T-cell (primary cell): Measurements from ENCODE around the gene RPL18. TPM values are rescaled to one million over a fixed set of nuclear protein-coding genes. Genes with fewer than 3 reads are reported as not detected.

Experiments used
- ATAC-seq, 4 experiments: fragments of 200-7000 bp in 3 of 4; fragments of 150-1000 bp in 1 of 4; cut with Tn5 transposase; replicated peaks in 1 of 4; 1 replicate in 3 of 4; 2 replicates in 1 of 4; pipeline ENCODE4 v1.10.0; 2021; ENCODE audit warnings: moderate library complexity in 3 of 4, mild to moderate bottlenecking in 2 of 4, moderate number of reproducible peaks in 1 of 4
- CTCF ChIA-PET, 2 donors: fragments of 300-600 bp; sonication (Branson Sonifier 250); formaldehyde crosslinking; loops; one replicate each; lab custom pipeline; 2022; ENCODE audit warnings: antibody characterized with exemption in 2 of 2; lab: Charles Lee
- POLR2A ChIA-PET, 2 donors: fragments of 300-600 bp; sonication (Branson Sonifier 250); formaldehyde crosslinking; loops; one replicate each; lab custom pipeline; 2022; ENCODE audit warnings: antibody characterized with exemption in 2 of 2; lab: Charles Lee
- DNase-seq, 35 experiments: peaks; one replicate each; pipeline versions ENCODE4 v3.0.0 to v3.0.0-alpha.2; 2013 to 2023
- H3K27ac ChIP-seq: one replicate; pipeline ENCODE4 v1.5.1; 2013; ENCODE audit warnings: low read length
- H3K27me3 ChIP-seq, 2 experiments: replicated peaks in 1 of 2; 1 replicate in 1 of 2; 2 replicates in 1 of 2; pipeline versions ENCODE4 v1.6.1 to v1.7.0; 2013; ENCODE audit warnings: low read length in 1 of 2, mixed read lengths in 1 of 2; ENCODE audit not compliant: control insufficient read depth in 2 of 2, insufficient read depth in 2 of 2; ENCODE audit errors: extremely low read depth in 1 of 2
- H3K36me3 ChIP-seq, 2 donors: 1 replicate in 1 of 2; 2 replicates in 1 of 2; pipeline versions ENCODE4 v1.6.1 to v1.7.0; 2013; ENCODE audit warnings: low read length in 1 of 2; ENCODE audit not compliant: control insufficient read depth in 2 of 2, insufficient read depth in 1 of 2; ENCODE audit errors: extremely low read depth in 1 of 2
- H3K4me1 ChIP-seq, 2 experiments: 1 replicate in 1 of 2; 2 replicates in 1 of 2; pipeline versions ENCODE4 v1.6.1 to v1.7.0; 2013; ENCODE audit warnings: low read length in 2 of 2, mixed read lengths in 1 of 2; ENCODE audit not compliant: insufficient read depth in 2 of 2, control insufficient read depth in 1 of 2; ENCODE audit errors: extremely low read depth in 1 of 2
- H3K4me3 ChIP-seq, 2 donors: 1 replicate in 1 of 2; 2 replicates in 1 of 2; pipeline versions ENCODE4 v1.5.1 to v1.7.0; 2013; ENCODE audit warnings: mild to moderate bottlenecking in 2 of 2, low read length in 1 of 2, moderate library complexity in 1 of 2; ENCODE audit not compliant: control insufficient read depth in 1 of 2; ENCODE audit errors: extremely low read depth in 1 of 2
- H3K9me3 ChIP-seq: 2 replicates; pipeline ENCODE4 v1.7.0; 2013
- H3K27ac Mint-ChIP-seq, 2 donors: one replicate each; pipeline ENCODE4 v1.8.0; 2020 to 2021; ENCODE audit warnings: mild to moderate bottlenecking in 2 of 2, mixed read lengths in 2 of 2
- H3K27me3 Mint-ChIP-seq, 2 donors: one replicate each; pipeline ENCODE4 v1.8.0; 2021 to 2022; ENCODE audit warnings: mixed read lengths in 2 of 2
- H3K36me3 Mint-ChIP-seq: one replicate; pipeline ENCODE4 v1.8.0; 2021; ENCODE audit warnings: mixed read lengths
- H3K4me1 Mint-ChIP-seq, 3 donors: one replicate each; pipeline ENCODE4 v1.8.0; 2020 to 2022; ENCODE audit warnings: mixed read lengths in 3 of 3, mild to moderate bottlenecking in 1 of 3
- H3K4me3 Mint-ChIP-seq, 3 donors: one replicate each; pipeline ENCODE4 v1.8.0; 2020 to 2022; ENCODE audit warnings: mild to moderate bottlenecking in 3 of 3, mixed read lengths in 3 of 3, moderate library complexity in 3 of 3
- H3K9me3 Mint-ChIP-seq, 3 donors: one replicate each; pipeline ENCODE4 v1.8.0; 2020 to 2022; ENCODE audit warnings: mixed read lengths in 3 of 3
- WGBS: methylation state at CpG from one replicate; pipeline ENCODE4 v1.1.5; 2013; ENCODE audit warnings: missing lambda C conversion rate; ENCODE audit not compliant: insufficient coverage; 5-methylcytosine and 5-hydroxymethylcytosine counted together
- total RNA-seq, 35 experiments: library from RNA in 6 of 35; stranded (reverse) in 6 of 35; fragments of 120-200 nt in 1 of 35; gene quantifications; one replicate each; pipeline versions ENCODE4 v1.2.1 to v1.2.4 and lab custom pipeline; 2013 to 2026

Gene RPL18
- total RNA-seq, 5 donors from 2014 or later (not counting 1 experiment from before 2014, with no cell fraction given) = 2,370 to 2,784 (median 2,662) TPM

DNA sequence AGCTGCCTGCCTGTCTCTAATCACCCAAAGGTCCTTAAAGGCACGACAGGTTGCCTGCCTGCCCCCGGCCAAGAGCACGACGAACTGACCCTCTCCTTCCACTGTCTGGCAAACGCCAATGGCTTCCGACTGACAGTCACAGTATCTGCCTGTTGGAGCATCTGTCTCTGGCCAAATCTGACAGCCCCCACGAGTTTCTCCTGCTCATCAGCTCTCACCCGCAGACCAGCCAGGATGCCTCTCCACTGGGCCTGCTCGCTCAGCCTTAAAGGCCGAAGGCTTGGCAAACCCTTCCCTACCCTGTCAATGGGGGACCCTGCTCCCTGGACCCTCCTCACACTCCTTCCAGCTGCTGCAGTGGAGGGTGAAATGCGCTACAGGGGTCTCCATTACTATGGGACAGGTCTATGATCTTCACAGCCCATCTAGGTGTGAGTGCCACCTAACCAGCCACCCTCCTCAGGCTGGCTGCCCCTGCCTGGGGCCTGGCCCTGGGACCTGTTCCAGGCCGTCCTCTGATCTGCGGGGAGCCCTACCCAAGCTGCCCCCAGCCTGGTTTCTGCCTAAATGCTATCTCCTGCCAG lies 5.0 kb downstream of the RPL18 start:
- Mint-ChIP-seq H3K4me3 (no peak overlapping the region), H3K36me3 (peaks cover 19% of the 10 kb centered on the region), H3K27me3 (no peaks in the 10 kb centered on the region), H3K4me1 (peaks cover 24 to 30% (median 27%) of the 10 kb centered on the region in 3 donors), H3K27ac (peak overlapping the region; percentile 31 to 48), H3K9me3 (no peaks in the 10 kb centered on the region)
- CTCF ChIA-PET = no interaction called here
- H3K27me3 ChIP-seq = peaks cover 0 to 2% of the 10 kb centered on the region in 2 experiments
- 91% methylated on average over 13 of the region's 13 CpGs for WGBS
- H3K4me3 ChIP-seq = no peak overlapping the region
- H3K9me3 ChIP-seq = no peaks in the 10 kb centered on the region
- no peak for ATAC-seq
- H3K27ac ChIP-seq = no peak overlapping the region
- peaks cover 21 to 31% of the 10 kb centered on the region in 2 donors for H3K36me3 ChIP-seq
- H3K4me1 ChIP-seq = peaks cover 13 to 39% of the 10 kb centered on the region in 2 experiments
- POLR2A ChIA-PET = no interaction called here
- DNase-seq = no peak

DNA sequence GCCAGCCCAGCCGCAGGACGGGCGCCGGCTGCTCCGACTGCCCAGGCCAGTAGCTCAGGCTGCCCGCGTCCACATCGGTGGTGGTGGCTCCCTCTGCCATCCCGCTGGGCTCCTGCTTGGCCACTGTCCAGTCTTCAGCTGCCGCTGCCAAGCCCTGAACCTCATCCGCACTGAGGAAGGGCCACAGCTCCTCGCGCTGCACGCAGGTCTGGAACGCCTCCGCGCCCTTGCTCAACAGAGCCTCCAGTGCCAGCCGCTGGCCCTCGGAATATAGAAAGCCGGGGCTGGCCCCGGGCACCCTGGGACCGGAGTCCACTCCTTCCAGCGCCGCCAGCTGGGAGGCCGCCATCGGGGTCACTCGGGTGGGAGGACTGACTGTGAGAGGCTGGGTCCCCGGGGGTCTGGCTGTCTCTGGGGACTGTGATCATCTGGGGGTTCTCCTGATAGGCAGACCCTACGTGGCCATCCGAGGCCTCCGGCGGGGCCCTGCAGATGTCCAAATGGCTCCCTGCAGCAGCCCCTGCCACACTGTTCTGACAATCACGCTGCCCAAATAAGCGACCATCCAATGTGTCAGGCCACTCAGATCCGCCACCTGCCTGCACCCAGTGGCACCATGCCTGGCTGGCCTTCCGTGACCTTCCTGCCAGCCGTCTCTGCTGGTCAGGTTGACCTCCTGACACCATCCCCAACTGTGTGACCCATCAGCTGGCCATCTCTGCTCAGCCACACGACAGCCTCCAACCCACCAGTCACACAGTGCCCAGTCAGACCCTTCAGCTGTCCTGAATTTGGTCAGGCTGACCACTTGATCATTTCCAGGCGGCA lies 5.7 kb downstream of the RPL18 start:
- no peaks in the 10 kb centered on the region for H3K9me3 ChIP-seq
- Mint-ChIP-seq H3K27me3 (no peaks in the 10 kb centered on the region), H3K36me3 (peaks cover 15% of the 10 kb centered on the region), H3K9me3 (no peaks in the 10 kb centered on the region), H3K4me3 (no peak overlapping the region), H3K27ac (peak overlapping the region in 1 of 2 donors; percentile 48), H3K4me1 (peaks cover 22 to 27% (median 25%) of the 10 kb centered on the region in 3 donors)
- no peaks in the 10 kb centered on the region for H3K27me3 ChIP-seq
- DNase-seq (no peak), ATAC-seq (peak in 1 of 4 experiments; percentile 4)
- 91% methylated on average over 31 of the region's 39 CpGs for WGBS
- H3K4me3 ChIP-seq = no peak overlapping the region
- H3K27ac ChIP-seq = no peak overlapping the region
- H3K36me3 ChIP-seq = peaks cover 21 to 31% of the 10 kb centered on the region in 2 donors
- ChIA-PET POLR2A (no interaction called here), CTCF (interaction anchor here in 1 of 2 donors (0.7 kb wide), 1 partner anchor 143 kb away, joined by 4 read pairs; no protein-coding TSS in a partner anchor)
- peaks cover 11 to 41% of the 10 kb centered on the region in 2 experiments for H3K4me1 ChIP-seq

DNA sequence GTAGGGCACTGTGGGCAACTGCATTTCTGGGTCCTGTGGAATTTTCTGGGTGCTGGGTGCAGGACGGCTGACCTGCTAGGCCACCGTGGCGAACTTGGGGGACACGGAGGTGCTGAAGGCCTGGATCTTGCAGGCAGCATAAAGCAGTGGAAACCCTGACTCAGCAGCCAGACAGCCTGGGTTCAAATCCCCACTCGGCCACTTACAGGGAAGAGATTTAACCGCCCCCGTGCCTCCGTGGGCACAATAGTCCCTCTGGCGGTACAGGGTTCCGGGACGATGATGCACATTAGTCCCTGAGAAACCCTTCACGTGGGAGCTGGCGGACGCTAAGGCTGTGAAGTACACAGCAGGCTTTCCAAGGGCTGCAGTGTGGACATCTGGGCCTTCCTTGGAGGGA lies 7.1 kb downstream of the RPL18 start:
- Mint-ChIP-seq H3K36me3 (peaks cover 13% of the 10 kb centered on the region), H3K27ac (no peak overlapping the region), H3K27me3 (no peaks in the 10 kb centered on the region), H3K4me1 (peaks cover 8 to 15% (median 12%) of the 10 kb centered on the region in 3 donors), H3K9me3 (no peaks in the 10 kb centered on the region), H3K4me3 (no peak overlapping the region)
- H3K4me3 ChIP-seq = no peak overlapping the region
- peaks cover 18 to 22% of the 10 kb centered on the region in 2 donors for H3K36me3 ChIP-seq
- ChIA-PET CTCF (no interaction called here), POLR2A (interaction anchor here in 1 of 2 donors (0.6 kb wide), 1 partner anchor 324 kb away, joined by 7 read pairs; no protein-coding TSS in a partner anchor)
- no peaks in the 10 kb centered on the region for H3K9me3 ChIP-seq
- ATAC-seq (no peak), DNase-seq (no peak)
- 90% methylated on average over 13 of the region's 14 CpGs for WGBS
- H3K4me1 ChIP-seq = peaks cover 0 to 27% of the 10 kb centered on the region in 2 experiments
- H3K27ac ChIP-seq = no peak overlapping the region
- H3K27me3 ChIP-seq = no peaks in the 10 kb centered on the region

DNA sequence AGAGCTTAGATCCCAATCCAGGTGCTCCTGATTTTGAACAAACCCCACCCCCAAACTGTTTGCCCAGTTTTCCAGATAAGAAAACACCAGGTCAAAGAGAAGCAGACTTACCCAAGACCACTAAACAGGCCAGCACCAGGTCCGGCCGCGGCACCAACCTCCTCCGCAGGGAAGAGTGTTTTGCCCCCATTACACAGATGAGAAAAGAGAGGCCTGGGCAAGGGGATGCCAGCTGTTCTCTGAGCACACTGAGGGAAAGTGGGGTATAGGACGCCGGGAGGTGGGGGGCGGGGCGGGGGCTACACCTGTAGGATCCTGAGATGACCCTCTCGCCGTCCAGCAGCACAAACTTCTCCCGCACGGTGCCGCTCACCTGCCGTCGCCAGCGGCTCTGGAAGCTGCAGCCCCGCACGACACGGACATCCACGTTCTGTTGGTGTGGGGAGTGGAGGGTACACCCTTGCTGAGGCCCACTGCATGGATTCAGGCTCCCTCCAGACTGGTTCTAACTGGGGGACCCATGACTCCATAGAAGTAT lies 9.3 kb downstream of the RPL18 start:
- no peak for ATAC-seq
- POLR2A ChIA-PET = no interaction called here
- Mint-ChIP-seq H3K27ac (no peak overlapping the region), H3K4me3 (no peak overlapping the region), H3K36me3 (no peaks in the 10 kb centered on the region), H3K4me1 (peaks cover 4 to 7% (median 5%) of the 10 kb centered on the region in 3 donors), H3K9me3 (no peaks in the 10 kb centered on the region), H3K27me3 (no peaks in the 10 kb centered on the region)
- no peaks in the 10 kb centered on the region for H3K9me3 ChIP-seq
- peaks cover 0 to under 1% of the 10 kb centered on the region in 2 donors for H3K36me3 ChIP-seq
- H3K27me3 ChIP-seq = no peaks in the 10 kb centered on the region
- H3K4me3 ChIP-seq = no peak overlapping the region
- CTCF ChIA-PET = interaction anchor here (0.7 to 1.4 kb wide), 4 partner anchors 25 to 1067 kb away, joined by 3 to 11 read pairs (median 5); no protein-coding TSS in a partner anchor
- peaks cover 0 to 10% of the 10 kb centered on the region in 2 experiments for H3K4me1 ChIP-seq
- no peak for DNase-seq
- WGBS = 96% methylated on average over 16 of the region's 20 CpGs
- H3K27ac ChIP-seq = no peak overlapping the region

DNA sequence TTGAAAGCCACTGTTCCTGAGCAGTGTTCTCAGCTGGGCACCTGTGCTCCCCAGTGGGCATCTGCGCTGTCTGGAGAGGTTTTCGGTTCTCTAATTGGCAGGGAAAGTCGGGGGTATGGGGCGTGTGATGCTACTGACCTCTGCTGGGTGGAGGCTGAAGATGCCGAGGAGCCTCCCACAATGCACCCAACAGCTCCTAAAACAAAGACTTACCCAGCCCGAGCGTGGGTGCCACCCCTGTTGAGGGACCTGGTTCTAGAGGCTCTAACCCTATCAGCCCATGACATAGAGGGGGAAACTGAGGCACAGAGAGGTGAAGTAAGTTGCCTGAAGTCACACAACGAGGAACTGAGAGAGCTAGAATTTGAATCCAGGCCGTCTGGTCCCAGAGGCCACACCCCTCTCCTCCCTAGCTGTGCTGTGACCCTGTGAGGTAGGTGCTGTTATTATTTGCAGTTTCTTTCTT lies 10.1 kb downstream of the RPL18 start:
- 50% methylated on average over 1 of the region's 9 CpGs for WGBS
- Mint-ChIP-seq H3K27me3 (no peaks in the 10 kb centered on the region), H3K4me3 (no peak overlapping the region), H3K4me1 (peaks cover 4 to 7% (median 5%) of the 10 kb centered on the region in 3 donors), H3K27ac (peak overlapping the region; percentile 34 to 69), H3K9me3 (no peaks in the 10 kb centered on the region), H3K36me3 (no peaks in the 10 kb centered on the region)
- Histone ChIP-seq H3K36me3 (no peaks in the 10 kb centered on the region), H3K27ac (no peak overlapping the region), H3K4me3 (no peak overlapping the region), H3K27me3 (no peaks in the 10 kb centered on the region), H3K4me1 (peaks cover 0 to 10% of the 10 kb centered on the region in 2 experiments), H3K9me3 (no peaks in the 10 kb centered on the region)
- DNase-seq = peak in 26 of 35 experiments; percentile 30 to 73 (median 49)
- ATAC-seq = peak; percentile 76 to 89 (median 83)
- ChIA-PET POLR2A (no interaction called here), CTCF (interaction anchor here in 1 of 2 donors (0.6 to 1.4 kb wide), 9 partner anchors 15 to 236 kb away, joined by 3 to 11 read pairs (median 5); no protein-coding TSS in a partner anchor)

DNA sequence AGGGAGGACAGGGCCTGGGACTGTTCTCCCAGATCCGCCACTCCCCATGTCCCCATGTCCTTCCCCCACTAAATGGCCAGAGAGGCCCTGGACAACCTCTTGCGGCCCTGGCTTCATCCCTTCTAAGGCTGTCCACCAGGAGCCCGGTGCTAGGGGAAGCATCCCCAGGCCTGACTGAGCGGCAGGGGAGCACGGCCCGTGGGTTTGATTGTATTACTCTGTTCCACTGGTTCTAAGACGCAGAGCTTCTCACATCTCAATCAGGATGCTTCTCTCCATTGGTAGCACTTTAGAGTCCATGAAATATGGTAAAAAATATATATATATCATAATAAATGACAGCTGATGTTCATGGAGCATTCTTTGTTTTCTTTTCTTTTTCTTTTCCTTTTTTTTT lies 11.6 kb downstream of the RPL18 start:
- ChIA-PET CTCF (interaction anchor here (0.7 kb wide), 2 partner anchors 79 to 314 kb away, joined by 3 read pairs; no protein-coding TSS in a partner anchor), POLR2A (interaction anchor here in 1 of 2 donors (0.5 kb wide), 1 partner anchor 77 kb away, joined by 3 read pairs; no protein-coding TSS in a partner anchor)
- Mint-ChIP-seq H3K4me3 (no peak overlapping the region), H3K9me3 (no peaks in the 10 kb centered on the region), H3K4me1 (peaks cover 4 to 7% (median 5%) of the 10 kb centered on the region in 3 donors), H3K27ac (no peak overlapping the region), H3K36me3 (no peaks in the 10 kb centered on the region), H3K27me3 (no peaks in the 10 kb centered on the region)
- peaks cover 0 to 10% of the 10 kb centered on the region in 2 experiments for H3K4me1 ChIP-seq
- H3K36me3 ChIP-seq = no peaks in the 10 kb centered on the region
- DNase-seq = no peak
- H3K27ac ChIP-seq = no peak overlapping the region
- H3K9me3 ChIP-seq = no peaks in the 10 kb centered on the region
- no peak overlapping the region for H3K4me3 ChIP-seq
- no peak for ATAC-seq
- H3K27me3 ChIP-seq = no peaks in the 10 kb centered on the region
- 83% methylated on average over 1 of the region's 7 CpGs for WGBS
